HG03159 (cell line): Measurements from ENCODE around the gene BRIP1.
"Not testable (repeated sequence)": the region's sequence is repeated elsewhere in the genome, so short reads cannot be mapped to it uniquely, and the experiment has no call there.

Experiments used
- ATAC-seq: cut with Tn5 transposase; IDR thresholded peaks from one replicate; pipeline ENCODE4 v1.9.1; 2021; ENCODE audit warnings: mild to moderate bottlenecking, moderate library complexity; ENCODE audit not compliant: unreplicated experiment

Gene BRIP1

DNA sequence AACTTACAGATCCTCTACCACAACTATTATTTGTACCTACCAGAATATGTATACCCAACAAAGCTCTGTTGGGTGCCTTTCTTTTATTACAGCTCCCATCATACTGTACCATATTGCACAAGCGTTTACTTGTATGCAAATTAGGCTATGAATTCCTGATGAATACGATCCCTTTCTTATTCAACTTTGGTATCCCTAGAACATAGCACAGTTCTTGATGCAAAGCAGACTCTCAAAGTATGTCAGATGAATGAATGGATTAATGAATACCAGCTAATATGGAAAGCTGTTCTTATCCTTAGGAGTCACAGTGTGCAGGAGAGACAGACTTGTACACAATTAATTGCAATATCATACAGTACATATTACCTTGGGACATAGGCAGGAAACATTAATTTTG is 192.6 kb downstream of the BRIP1 start:
- no peak for ATAC-seq

DNA sequence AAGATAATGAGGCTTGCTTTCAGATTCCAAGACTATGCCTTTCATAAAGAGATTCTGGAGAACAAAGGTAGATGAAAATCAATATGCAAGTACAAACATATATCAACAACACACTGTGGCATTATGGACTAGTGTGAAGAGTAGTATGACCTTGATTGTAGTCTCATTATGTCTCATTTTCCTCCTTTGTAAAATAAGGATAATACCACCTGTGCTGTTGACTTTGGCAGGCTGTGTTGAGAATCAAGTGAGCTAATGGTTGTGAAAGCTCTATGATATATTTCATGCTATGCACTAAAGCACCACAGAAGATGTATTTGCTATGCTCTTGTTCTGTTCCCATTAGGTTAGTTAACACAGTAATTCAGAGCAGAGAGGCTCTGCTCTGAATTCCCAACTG is 193.8 kb downstream of the BRIP1 start:
- ATAC-seq, result no peak

DNA sequence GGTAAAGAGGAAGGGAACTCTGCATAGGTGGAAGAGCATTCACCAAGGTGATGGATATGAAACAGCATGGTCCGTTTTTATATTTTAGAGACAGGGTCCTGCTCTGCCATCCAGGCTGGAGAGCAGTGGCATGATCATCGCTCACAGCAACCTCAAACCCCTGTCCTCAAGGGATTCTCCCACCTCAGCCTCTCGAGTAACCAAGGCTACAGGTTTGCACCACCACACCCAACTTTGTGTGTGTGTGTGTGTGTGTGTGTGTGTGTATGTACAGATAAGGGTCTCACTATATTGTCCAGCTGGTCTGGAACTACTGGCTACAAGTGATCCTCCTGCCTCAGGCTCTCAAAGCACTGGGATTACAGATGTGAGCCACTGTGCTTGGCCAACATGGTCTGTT is 194.8 kb downstream of the BRIP1 start:
- no peak for ATAC-seq

DNA sequence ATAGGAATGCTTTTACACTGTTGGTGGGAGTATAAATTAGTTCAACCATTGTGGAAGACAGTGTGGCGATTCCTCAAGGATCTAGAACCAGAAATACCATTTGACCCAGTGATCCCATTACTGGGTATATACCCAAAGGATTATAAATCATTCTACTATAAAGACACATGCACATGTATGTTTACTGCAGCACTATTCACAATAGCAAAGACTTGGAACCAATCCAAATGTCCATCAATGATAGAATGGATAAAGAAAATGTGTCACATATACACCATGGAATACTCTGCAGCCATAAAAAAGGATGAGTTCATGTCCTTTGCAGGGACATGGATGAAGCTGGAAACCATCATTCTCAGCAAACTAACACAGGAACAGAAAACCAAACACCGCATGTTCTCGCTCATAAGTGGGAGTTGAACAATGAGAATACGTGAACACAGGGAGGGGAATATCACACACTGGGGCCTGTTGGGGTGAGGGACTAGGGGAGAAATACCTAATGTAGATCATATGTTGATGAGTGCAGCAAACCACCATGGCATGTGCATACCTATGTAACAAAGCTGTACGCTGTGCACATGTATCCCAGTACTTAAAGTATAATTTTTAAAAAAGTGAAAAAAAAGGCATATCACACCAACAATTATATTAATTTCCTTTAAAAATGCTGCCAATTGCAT is 196.8 kb downstream of the BRIP1 start:
- not testable (repeated sequence) for ATAC-seq

DNA sequence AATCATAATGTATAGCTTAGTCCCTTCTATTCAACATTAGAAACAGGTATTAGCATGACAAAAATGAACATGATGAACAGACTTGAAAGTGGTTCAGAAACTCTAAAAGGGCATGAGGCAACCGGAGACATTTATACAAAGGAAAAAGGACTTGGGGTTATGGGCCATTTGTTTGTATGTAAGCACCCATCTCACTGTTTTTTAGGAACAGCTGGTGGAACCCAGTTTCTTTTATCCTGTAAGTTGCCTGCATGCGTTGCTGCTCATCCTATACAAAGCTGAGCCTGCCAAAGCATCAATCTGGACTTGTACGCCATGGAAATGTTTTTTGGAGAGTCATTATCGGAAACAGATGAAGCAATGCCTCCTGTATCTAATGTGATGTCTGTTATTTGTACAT is 200.0 kb downstream of the BRIP1 start:
- ATAC-seq, result no peak

DNA sequence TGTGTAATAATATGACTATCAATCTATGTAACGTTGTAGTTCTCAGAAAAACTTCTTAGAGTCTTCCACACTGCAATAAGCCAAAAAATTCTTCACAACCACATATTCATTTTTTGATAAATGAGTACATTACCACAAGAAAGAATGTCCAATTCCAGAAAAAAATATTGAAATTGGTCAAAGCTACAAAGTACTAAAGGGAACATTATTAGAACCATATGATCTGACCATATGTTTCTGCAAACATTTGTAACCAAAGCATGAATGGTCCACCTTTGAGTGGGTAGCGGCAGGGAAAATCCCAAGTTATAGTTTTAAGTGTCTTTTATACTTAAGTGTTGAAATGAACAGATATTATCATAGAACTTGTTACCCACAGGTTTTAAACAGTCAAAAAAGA is 200.6 kb downstream of the BRIP1 start:
- ATAC-seq, result no peak

DNA sequence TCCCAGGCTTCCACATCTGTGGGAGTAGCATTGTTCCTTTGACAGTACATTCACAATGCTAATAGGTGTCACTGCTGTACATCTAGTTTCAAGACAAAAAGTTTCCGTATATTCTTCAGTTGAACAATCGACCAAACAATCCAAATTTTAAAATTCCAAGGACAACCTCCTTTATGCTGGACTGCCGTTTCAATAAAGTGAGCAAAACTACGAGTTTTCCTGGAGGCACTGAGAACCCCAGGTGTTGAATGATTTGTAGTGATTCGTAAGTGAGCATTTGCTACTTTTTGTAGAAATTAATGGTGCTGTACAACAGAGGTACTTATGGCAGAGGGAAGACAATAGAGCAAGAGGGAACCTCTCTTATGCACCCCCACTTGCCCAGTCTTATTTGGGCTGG is 201.1 kb downstream of the BRIP1 start:
- no peak for ATAC-seq

DNA sequence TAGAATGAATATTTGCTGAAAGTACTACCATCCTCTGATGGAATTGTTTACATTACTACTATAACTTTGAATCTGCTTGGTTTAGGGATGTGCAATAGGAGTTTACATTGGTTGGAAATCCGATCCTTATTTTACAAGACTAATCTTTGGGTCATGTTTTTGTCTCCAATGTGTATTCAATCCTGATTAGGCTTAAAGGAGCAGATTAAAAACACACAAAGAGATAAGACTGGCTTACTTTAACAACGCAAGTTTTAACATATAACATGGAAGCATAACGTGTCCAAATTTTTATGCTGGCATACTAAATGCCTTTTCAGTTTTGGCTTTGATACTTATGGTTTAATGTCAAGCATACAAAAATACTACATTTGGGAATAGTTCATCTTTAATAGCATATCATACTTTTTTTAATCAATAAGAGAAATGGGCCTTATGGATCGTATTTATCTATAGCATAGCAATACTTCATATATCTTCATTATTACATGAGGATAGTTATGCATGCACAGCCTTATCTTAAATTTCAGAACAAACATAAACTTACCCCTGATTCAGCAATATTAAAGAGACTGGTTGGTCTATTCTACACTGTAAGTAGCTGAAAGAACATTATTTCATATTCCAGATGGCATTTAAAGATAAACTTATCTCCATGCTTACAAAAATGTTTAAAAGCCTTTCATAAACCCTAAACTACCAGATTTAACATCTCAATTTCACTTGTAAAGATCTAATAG is 202.4 kb downstream of the BRIP1 start:
- ATAC-seq, result no peak

DNA sequence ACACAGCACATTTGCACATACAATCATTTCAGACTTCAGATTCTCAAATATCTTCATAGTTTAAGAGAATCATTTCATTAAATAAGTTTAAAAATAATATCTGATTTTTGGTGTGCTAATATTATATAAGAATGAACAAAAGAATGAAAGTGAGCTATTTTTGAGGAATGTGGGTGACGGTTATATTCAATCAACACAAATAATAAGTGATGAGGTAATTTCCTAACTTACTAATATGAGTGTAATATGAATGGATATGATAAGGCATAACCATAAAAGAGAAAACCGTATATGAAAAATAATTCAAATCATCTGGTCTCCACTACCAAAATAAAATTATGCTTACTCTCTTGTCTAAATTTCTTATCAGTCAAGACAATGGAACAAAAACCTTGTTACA is 203.9 kb downstream of the BRIP1 start:
- no peak for ATAC-seq

DNA sequence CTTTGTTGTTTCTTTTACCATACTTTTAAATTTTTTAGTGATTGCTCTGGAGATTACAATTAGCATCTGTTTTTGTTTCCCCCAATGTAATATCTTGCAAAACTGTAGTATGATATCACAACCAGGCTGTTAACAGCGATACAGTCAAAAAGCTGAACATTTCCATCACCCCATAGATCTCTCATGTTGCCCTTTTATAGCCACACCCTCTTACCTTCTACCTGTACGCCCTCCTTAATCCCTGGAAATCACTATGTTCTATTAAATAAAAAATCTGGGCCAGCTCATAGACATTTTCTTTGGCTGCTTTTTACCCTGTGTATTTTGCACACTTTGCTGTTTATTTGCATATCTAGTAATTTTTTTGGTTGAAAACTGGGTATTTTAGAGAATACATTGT is 205.1 kb downstream of the BRIP1 start:
- no peak for ATAC-seq

DNA sequence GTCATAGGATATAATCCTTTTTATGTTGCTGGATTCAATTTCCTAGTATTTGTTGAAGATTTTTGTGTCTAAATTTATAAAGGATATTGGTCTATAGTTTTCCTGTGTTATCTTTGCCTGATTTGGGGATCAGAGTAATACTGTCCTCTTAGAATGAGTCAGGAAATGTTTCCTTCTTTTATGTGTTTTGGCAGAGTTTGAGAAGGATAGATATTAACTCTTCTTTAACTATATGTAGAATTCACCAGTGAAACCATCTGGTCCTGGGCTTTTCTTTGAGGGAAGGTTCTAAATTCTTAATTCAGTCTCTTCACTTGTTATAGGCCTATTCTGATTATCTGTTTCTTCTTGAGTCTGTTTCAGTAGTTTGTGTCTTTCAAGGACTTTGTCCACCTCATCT is 206.0 kb downstream of the BRIP1 start:
- no peak for ATAC-seq

DNA sequence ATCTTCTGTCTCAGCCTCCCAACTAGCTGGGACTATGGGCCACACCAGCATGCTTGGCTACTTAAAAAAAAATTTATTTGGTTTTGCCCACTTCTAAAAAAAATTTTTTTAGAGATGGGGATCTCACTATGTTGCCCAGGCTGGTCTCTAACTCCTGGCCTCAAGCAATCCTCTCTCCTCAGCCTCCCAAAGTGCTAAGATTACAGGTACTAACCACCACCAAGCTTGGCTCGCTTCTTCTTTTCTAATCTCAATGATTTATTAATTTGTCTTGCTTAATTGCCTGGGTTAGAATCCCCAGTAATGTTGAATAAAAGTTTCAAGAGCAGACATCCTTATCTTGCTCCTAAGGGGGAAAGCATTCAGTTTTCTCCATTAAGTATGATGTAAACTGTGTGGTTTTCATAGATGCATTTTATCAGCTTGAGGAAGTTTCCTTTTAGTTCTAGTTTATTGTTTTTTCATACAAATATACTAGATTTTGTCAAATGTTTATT is 206.6 kb downstream of the BRIP1 start:
- no peak for ATAC-seq

DNA sequence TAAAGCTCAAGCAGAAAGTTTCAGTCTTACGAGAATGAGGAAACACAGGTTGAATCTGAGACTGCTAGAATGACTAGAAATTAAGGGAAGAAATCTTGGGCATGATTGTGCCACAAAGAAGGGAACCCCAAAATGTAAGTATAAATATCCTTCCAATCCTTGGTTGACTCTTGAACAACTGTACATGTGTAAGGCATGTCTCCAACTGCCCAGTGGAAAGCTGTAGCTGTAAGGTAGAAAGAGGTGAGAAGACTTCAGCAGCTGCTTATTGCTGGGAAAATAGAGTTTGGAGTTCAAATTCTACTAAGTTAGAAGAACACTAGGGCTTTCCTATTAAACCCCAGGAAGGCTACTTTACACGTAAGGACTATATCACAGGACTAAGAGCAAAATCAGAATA is 212.6 kb downstream of the BRIP1 start:
- ATAC-seq, result no peak

DNA sequence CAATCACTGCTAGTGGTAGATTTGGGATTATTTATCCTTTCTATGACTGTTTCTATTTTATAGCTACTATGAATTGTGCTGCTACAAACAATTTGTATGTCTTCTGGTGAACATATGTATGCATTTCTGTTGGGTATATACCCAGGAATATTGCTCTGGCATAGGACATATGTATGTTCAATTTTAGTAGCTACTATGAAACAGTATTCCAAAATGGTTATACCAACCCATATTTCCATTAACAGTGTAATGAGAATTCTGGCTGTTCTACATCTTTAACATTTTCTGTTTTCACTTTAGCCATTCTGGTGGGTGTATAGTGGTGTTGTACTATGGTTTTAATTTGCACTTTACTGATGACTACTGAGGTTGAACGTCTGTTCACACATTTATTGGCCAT is 214.7 kb downstream of the BRIP1 start:
- no peak for ATAC-seq

DNA sequence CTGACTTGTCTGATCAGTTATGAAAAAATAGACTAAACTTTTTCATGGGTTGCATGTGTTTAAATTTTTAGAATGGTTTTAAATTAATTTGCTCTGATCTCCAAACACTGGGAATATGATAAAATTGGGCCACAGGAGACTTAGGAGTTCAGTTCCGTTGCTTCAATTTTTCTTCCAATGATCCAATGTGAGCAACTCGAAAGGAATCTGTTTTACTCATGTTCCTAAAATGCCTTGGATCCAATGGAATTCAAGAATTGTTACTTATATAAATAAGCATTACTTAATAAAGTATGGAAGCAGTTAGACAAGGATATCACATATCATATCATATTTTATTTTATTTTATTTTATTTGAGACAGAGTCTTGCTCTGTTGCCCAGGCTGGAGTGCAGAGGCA is 216.3 kb downstream of the BRIP1 start:
- no peak for ATAC-seq

DNA sequence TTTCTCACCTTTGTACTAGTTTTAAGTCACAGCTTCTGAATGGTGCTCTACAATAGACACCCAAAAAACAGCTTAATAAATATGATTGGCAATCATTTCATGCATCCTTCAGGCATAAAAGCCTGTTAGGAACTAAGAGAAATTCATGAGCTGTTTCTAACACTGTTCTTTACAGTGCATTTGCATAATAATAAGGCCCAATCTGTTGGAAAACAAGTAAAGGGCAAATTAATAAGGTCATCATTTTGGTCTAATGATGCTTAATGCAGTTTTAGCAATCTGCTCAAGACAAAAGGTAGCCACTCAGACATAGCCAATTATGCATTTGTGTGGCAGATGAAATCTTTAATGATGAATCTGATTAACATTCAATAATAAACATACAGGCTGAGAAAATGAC is 216.8 kb downstream of the BRIP1 start:
- no peak for ATAC-seq

DNA sequence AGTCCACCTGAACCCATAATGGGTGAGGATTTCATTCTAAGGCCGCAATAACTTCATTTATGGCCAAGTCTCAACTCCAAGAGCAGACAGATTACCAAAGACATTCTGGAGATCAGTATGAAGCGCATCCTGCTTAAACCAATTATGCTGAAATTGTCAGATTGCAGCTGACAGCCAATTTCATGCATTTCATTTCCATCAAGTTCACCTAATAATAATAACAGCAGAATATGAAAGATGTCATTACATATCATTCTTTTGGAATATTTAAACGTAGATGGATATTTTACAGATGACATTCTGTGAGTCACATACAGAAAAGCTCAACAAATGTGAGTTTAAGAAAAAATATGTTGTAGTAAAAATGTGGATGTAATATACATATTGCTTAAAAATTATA is 217.4 kb downstream of the BRIP1 start:
- no peak for ATAC-seq

DNA sequence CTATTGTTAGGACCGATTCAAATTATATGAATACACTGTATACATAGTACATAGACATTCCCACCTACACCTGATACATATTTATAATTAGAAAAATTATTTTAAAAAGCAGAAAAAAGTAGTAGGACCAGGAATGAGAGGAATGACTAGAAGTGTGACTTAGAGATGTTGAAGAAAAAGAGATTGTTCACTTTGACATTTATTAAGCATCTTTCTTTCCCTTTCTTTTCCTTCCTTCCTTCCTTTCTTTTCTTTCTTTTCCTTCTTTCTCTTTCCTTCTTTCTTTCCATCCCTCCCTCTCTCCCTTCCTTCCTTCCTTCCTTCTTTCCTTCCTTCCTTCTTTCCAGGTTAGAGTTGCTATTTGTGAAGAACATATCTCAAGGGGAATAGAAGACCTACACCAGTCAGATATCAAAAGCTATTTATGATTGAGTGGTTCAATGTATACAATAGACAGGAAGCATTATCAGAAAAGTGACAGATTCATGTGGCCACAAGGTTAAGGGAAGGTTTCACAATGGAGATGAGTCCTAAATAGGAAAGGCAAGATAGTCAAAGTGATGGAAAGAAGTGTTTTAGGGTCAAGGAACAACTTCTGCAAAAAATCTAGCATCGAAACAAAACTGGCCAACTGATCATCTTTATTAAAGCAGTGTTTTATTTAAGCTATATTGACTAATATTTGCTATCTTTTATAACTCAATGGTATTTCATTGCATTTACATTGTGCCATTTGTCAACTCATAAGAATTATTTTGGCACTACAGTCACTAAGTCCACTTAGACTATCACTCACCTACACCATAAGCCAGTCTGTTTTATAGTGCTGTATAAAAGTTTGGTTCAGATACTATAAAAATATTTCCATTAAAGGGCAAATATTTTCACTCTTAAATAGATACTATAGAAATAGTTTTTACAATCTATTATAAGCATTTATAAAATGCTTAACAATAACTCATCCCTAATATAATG is 218.2 kb downstream of the BRIP1 start:
- no peak for ATAC-seq

DNA sequence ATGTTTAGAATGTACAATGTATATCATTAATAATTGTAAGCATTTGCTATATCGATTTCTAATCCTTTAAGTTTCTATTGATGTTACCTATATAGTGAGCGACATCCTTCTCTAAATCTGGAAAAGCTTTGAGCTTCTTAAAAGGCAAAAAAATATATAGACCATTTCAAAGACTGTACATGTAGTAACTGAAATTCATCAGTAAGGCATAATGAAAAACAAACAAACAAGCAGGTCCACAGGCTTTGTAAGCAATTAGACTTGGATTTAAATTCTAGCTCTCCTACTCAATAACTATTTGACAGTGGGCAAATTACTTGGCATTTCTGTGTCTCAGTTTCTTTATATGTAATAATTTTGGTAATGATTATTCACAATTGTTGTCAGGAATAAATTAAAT is 220.6 kb downstream of the BRIP1 start:
- no peak for ATAC-seq

DNA sequence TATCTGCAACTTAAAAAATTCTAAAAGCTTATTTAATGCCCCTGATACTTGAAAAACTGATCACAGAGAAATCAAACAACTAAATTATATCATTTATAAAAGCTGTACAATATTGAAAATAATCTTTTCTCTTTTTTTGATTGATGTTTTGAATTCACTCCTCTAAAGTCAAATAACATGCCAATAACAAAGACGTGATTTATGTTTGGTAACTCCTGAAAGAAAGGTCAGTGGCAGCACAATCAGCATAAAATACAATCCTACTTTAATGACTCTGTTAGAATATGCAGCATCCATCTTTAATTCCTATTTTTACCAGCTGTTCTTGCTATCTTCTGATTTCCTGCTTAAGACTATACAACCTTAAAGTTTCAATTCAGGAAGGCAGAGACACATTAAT is 221.6 kb downstream of the BRIP1 start:
- ATAC-seq, result no peak

DNA sequence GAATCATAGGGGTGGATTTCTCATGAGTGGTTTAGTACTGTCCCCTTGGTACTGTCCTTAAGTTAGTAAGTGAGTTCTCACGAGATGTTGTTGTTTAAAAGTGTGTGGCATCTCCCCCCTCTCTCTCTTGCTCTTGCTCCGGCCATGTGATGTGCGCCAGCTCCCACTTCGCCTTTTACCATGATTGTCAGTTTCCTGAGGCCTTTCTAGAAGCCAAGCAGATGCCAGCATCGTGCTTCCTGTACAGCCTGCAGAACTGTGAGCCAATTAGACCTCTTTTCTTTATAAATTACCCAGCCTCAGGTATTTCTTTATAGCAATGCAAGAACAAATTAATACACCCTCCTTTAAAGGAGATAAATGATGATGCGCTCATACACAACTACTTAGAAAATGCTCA is 222.2 kb downstream of the BRIP1 start:
- no peak for ATAC-seq
